ENCODE data around the gene LRRC49. TPM values are rescaled to one million over a fixed set of nuclear protein-coding genes. Genes with fewer than 3 reads are reported as not detected.
"Not testable (repeated sequence)": the region's sequence is repeated elsewhere in the genome, so short reads cannot be mapped to it uniquely, and the experiment has no call there.

The LRRC49 gene
- total and polyA plus RNA-seq, 12 donors, result 9.7 to 149 (median 67.3) TPM

DNA sequence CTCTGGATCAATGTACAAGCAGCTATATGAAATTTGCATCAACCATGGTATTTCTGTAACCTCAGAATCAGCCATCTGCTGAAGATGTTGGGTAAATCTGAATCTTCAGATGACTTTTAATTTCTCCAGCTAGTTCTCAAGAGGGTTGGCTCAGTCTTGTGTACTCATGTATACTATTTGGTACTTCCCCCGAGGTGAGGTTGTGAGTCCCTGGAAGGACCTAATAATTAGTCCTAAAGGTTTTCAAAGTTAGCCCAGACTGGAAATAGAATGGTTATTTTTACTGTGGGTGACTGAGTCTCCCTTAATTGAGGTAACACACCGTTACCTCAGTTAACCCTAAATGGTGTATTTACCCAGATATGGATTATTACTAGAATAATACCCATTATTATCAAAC is 118.4 kb downstream of the LRRC49 start:
- H3K9me3 ChIP-seq, result no peaks in the 10 kb centered on the region
- TF ChIP-seq CTCF (IDR thresholded peaks at IDR 0.05), result no peak
- peaks cover 0 to 37% (median 0%) of the 10 kb centered on the region in 9 donors for H3K36me3 ChIP-seq
- peak in 7 of 8 donors; percentile 17 to 57 (median 30) for ATAC-seq
- peak overlapping the region in 5 of 10 donors; percentile 20 to 50 (median 48) for H3K4me3 ChIP-seq
- H3K27ac ChIP-seq, result peak overlapping the region in 6 of 10 donors; percentile 4 to 80 (median 62)
- 43 to 52% methylated on average over 2 of the region's 2 CpGs for WGBS, 2 donors
- no peak for DNase-seq
- intact Hi-C loops (cut with DNase I), result loop anchor here in 8 of 10 donors (5.0 to 10.0 kb wide), 6 partner anchors 91 to 436 kb away; partner anchors contain the start of gene THSD4 (in 2 of the 8)
- no peaks in the 10 kb centered on the region for H3K27me3 ChIP-seq
- peaks cover 0 to 10% (median 3%) of the 10 kb centered on the region in 9 donors for H3K4me1 ChIP-seq

GRCh38 chr15:71011503-71012155 is 119.0 kb downstream of the LRRC49 start:
- no peaks in the 10 kb centered on the region for H3K27me3 ChIP-seq
- H3K27ac ChIP-seq, result peak overlapping the region in 2 of 10 donors; percentile 4 to 80
- 62 to 74% methylated on average over 1 of the region's 1 CpG for WGBS, 2 donors
- DNase-seq (no peak), ATAC-seq (peak in 7 of 8 donors; percentile 71 to 84 (median 81))
- H3K9me3 ChIP-seq, result no peaks in the 10 kb centered on the region
- peak; percentile 42 to 75 (median 70) for TF ChIP-seq CTCF (IDR thresholded peaks at IDR 0.05)
- H3K4me1 ChIP-seq, result peaks cover 0 to 10% (median 3%) of the 10 kb centered on the region in 9 donors
- intact Hi-C loops (cut with DNase I), result loop anchor here in 8 of 10 donors (5.0 to 10.0 kb wide), 6 partner anchors 91 to 436 kb away; partner anchors contain the start of gene THSD4 (in 2 of the 8)
- H3K4me3 ChIP-seq, result peak overlapping the region in 5 of 10 donors; percentile 20 to 50 (median 48)
- peaks cover 0 to 42% (median 0%) of the 10 kb centered on the region in 9 donors for H3K36me3 ChIP-seq

DNA sequence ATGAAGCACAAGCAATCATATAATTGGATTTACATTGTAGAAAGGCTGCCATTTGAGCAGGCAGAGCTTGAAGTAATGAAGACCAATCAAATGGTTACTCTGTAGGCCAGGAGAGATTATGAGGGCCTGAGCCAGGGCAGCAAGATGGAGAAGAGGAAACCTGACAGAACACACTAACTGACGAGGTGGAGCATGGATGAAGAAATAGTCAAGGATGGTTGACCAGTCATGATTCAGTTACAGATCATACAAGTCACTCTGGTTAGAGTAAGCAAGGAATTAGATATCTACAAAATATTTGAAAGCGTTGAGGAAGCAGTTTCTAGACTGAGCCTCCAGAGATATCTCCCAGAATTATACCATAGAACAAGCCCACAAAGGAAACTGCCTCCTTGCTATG is 120.8 kb downstream of the LRRC49 start:
- intact Hi-C loops (cut with DNase I), result loop anchor here in 8 of 10 donors (5.0 to 10.0 kb wide), 6 partner anchors 89 to 434 kb away; partner anchors contain the start of gene THSD4 (in 2 of the 8)
- ATAC-seq (no peak), DNase-seq (no peak)
- no peaks in the 10 kb centered on the region for H3K9me3 ChIP-seq
- 93 to 94% methylated on average over 2 of the region's 2 CpGs for WGBS, 2 donors
- TF ChIP-seq CTCF (IDR thresholded peaks at IDR 0.05), result no peak
- no peak overlapping the region for H3K27ac ChIP-seq
- no peak overlapping the region for H3K4me3 ChIP-seq
- H3K27me3 ChIP-seq, result no peaks in the 10 kb centered on the region
- H3K36me3 ChIP-seq, result peaks cover 0 to 56% (median 0%) of the 10 kb centered on the region in 9 donors
- H3K4me1 ChIP-seq, result peaks cover 0 to 10% (median 3%) of the 10 kb centered on the region in 9 donors

DNA sequence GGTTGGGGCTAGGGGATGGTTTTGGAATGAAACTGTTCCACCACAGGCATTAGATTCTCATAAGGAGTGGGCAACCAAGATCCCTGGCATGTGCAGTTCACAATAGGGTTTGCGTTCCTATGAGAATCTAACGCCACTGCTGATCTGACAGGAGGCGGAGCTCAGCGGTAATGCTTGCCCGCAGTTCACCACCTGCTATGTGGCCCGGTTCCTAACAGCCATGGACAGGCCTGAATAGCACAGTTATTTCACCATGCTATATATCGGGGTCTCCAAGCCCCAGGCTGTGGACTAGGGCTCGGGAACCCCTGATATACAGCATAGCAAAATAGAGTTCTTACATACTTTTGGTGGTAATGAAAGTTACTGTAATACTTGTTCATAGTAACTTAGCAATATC is 122.7 kb downstream of the LRRC49 start:
- intact Hi-C loops (cut with DNase I), result loop anchor here in 5 of 10 donors (10.0 kb wide), 3 partner anchors 89 to 429 kb away; partner anchors contain the start of gene THSD4 (in 2 of the 5)
- Histone ChIP-seq H3K36me3 (peaks cover 0 to 67% (median 6%) of the 10 kb centered on the region in 9 donors), H3K27ac (no peak overlapping the region), H3K27me3 (no peaks in the 10 kb centered on the region), H3K9me3 (peaks cover 0 to 14% (median 1%) of the 10 kb centered on the region in 11 donors), H3K4me1 (peaks cover 0 to 10% (median 3%) of the 10 kb centered on the region in 9 donors), H3K4me3 (no peak overlapping the region)
- TF ChIP-seq CTCF (IDR thresholded peaks at IDR 0.05), result no peak
- WGBS, 2 donors, result 75 to 86% methylated on average over 8 of the region's 8 CpGs
- ATAC-seq (peak in 4 of 8 donors; percentile 38 to 66 (median 58)), DNase-seq (no peak)

DNA sequence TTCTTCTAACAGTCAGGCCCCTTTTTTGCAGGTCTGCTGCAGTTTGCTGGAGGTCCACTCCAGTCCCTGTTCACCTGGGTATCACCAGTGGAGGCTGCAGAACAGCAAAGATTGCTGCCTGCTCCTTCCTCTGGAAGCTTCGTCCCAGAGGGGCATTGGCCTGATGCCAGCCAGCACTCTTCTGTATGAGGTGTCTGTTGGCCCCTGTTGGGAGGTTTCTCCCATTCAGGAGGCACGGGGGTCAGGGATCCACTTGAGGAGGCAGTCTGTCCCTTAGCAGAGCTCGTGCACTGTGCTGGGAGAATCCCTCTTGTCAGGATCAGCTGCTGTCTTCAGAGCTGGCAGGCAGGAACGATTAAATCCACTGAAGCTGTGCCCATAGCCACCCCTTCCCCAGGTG is 138.6 kb downstream of the LRRC49 start:
- H3K9me3 ChIP-seq, result peaks cover 0 to 51% (median 7%) of the 10 kb centered on the region in 11 donors
- peaks cover 0 to 17% (median 0%) of the 10 kb centered on the region in 9 donors for H3K36me3 ChIP-seq
- H3K27ac ChIP-seq; H3K27me3 ChIP-seq; ATAC-seq; H3K4me3 ChIP-seq; intact Hi-C loops (cut with DNase I); DNase-seq; H3K4me1 ChIP-seq: not testable (repeated sequence)
- 60 to 72% methylated on average over 4 of the region's 4 CpGs for WGBS, 2 donors

DNA sequence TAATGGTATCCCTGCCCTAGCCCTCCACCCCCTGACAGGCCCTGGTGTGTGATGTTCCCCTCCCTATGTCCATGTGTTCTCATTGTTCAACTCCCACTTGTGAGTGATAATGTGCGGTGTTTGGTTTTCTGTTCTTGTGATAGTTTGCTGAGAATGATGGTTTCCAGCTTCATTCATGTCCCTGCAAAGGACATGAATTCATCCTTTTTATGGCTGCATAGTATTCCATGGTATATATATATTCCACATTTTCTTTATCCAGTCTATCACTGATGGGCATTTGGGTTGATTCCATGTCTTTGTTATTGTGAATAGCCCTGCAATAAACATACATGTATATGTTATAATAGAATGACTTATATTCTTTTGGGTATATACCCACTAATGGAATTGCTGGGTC is 142.9 kb downstream of the LRRC49 start:
- intact Hi-C loops (cut with DNase I); H3K4me3 ChIP-seq; ATAC-seq; DNase-seq; H3K27ac ChIP-seq; H3K27me3 ChIP-seq; H3K4me1 ChIP-seq: not testable (repeated sequence)
- Histone ChIP-seq H3K9me3 (peaks cover 0 to 18% (median 5%) of the 10 kb centered on the region in 11 donors), H3K36me3 (peaks cover 0 to 36% (median 5%) of the 10 kb centered on the region in 9 donors)
- WGBS, 2 donors, result 98 to 100% methylated on average over 1 of the region's 1 CpG
